Right lobe of liver (tissue), 4 donors: ENCODE data around the gene GPR50.

ENCODE experiments used
- POLR2A ChIP-seq: fragments of 450-650 bp; IDR thresholded peaks from one replicate; pipeline ENCODE4 v1.6.1; 2017; ENCODE audit warnings: antibody characterized with exemption, mild to moderate bottlenecking
- TF ChIP-seq, protein P1 (sequence below), 4 donors: fragments of 200-600 bp in 3 of 4; fragments of 450-650 bp in 1 of 4; IDR thresholded peaks; one replicate each; pipeline versions ENCODE4 v1.5.1 to v1.8.0; 2016 to 2022; ENCODE audit warnings: antibody characterized with exemption in 4 of 4, mild to moderate bottlenecking in 2 of 4
- donor health status: DM: no; HTN: no; CAD: no.
- donor health status: DM: no; HTN: no; CAD: no.
- donor health status: DM: no; HTN: yes; CAD: no.

DNA sequence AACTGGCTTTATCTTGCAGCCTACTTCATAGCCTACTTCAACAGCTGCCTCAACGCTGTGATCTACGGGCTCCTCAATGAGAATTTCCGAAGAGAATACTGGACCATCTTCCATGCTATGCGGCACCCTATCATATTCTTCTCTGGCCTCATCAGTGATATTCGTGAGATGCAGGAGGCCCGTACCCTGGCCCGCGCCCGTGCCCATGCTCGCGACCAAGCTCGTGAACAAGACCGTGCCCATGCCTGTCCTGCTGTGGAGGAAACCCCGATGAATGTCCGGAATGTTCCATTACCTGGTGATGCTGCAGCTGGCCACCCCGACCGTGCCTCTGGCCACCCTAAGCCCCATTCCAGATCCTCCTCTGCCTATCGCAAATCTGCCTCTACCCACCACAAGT, 4.0 kb downstream of the GPR50 start:
- TF ChIP-seq, protein P1, sequence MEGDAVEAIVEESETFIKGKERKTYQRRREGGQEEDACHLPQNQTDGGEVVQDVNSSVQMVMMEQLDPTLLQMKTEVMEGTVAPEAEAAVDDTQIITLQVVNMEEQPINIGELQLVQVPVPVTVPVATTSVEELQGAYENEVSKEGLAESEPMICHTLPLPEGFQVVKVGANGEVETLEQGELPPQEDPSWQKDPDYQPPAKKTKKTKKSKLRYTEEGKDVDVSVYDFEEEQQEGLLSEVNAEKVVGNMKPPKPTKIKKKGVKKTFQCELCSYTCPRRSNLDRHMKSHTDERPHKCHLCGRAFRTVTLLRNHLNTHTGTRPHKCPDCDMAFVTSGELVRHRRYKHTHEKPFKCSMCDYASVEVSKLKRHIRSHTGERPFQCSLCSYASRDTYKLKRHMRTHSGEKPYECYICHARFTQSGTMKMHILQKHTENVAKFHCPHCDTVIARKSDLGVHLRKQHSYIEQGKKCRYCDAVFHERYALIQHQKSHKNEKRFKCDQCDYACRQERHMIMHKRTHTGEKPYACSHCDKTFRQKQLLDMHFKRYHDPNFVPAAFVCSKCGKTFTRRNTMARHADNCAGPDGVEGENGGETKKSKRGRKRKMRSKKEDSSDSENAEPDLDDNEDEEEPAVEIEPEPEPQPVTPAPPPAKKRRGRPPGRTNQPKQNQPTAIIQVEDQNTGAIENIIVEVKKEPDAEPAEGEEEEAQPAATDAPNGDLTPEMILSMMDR (IDR thresholded peaks at IDR 0.05) = no peak
- TF ChIP-seq POLR2A = no peak
